SKM-1 (cell line): Measurements from ENCODE around the gene GIT2.
"Not testable (repeated sequence)": the region's sequence is repeated elsewhere in the genome, so short reads cannot be mapped to it uniquely, and the experiment has no call there.

ENCODE experiments used
- DNase-seq: peaks from one replicate; lab custom pipeline; 2025; ENCODE audit not compliant: unreplicated experiment; lab: John Stamatoyannopoulos, UW

The GIT2 gene, protein sequence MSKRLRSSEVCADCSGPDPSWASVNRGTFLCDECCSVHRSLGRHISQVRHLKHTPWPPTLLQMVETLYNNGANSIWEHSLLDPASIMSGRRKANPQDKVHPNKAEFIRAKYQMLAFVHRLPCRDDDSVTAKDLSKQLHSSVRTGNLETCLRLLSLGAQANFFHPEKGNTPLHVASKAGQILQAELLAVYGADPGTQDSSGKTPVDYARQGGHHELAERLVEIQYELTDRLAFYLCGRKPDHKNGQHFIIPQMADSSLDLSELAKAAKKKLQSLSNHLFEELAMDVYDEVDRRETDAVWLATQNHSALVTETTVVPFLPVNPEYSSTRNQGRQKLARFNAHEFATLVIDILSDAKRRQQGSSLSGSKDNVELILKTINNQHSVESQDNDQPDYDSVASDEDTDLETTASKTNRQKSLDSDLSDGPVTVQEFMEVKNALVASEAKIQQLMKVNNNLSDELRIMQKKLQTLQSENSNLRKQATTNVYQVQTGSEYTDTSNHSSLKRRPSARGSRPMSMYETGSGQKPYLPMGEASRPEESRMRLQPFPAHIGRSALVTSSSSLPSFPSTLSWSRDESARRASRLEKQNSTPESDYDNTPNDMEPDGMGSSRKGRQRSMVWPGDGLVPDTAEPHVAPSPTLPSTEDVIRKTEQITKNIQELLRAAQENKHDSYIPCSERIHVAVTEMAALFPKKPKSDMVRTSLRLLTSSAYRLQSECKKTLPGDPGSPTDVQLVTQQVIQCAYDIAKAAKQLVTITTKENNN

DNA sequence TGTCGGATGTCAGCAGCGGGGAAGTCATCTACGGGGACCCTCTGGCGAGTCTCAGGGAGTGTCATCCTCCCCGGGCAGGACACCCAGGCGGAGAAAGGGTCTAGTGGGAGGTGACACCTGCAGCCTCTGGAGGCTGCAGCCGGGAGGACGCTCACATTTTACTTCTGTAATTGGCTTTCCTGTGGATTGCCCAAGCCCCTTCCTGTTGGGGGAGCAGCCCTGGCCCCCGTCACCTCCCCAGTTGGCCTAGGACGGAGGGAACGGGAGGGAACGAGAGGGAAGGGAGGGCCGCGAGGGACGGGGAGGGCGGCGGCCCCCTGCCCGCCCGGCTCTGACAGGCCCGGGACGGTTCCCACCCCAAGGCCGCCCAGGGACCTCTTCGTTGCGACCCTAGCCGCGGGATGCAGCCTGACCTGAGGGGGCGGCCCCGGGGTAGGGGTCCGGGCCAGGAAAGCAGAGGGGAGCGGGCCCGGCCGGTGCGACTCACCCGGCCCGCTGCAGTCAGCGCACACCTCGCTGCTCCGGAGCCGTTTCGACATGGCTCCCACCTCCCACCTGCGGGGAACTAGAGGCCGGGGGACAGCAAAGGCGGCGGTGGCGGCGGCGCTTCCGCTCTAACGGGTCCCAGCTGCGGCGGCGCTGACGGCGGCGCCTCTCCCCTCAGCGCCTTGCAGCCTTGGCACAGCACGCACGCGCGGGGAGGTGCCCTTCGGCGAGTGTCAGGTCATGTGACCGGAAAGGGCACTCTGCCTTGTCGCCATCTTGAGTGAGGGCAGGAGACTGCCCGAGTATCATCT lies at the start of gene GIT2:
TSS of gene GIT2 (minus strand) at position 683 of the 797 bp plus-strand sequence. CDS start at position 539, 144 bp downstream.
- peak; percentile 47 for DNase-seq

DNA sequence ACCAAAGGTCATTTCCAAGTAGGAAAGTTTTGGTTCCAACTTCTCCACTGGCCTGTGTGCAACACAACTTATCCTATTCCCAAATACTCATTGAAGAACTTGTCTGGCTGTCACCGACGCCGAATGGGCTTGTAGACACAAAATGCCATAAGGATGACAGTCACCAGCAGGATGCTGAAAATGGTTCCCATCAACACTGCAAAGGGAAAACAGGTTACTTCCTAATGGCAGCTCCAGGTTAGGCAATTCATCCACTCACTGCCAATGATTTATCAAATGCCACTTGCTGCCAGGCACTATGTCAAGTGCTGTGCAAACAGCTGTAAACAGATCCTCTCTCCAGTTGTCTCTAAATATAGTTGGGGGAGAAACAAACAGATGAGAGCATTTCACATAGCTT lies 46.1 kb upstream of the GIT2 start:
- no peak for DNase-seq

DNA sequence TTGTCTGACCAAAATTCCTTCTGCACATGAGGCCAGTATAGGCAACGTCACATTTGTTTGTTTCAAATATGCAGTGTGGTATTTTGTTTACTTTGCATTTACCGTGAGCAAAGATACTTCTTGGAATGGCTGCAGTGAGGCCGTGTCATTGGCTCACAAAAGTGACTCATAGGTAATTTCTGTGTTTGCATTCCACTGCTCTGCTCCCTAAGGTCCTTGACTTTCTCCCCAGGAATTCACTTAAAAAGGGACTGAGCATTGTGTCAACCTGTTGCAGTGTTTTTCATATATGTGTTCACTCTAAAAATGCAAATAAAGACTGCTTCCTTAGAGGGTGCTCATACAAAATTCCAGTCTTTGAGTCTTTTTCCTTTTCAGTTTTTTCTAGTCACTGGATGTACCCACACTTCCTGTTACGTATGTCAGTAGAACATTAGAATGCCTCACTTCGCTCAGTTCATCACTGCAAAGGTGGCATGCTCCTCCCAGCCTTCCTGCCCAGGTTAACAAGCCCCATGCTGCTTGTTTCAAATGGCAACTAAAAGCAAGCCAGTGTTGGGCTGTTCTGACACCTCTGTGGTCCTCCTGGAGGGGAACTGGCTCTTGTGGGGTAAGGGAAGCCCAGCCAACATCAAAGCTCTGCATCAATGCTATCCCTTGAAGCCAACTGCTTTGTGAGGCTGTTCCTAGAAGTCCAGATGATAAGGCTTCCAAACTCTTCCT lies 43.1 kb upstream of the GIT2 start:
- DNase-seq = no peak

DNA sequence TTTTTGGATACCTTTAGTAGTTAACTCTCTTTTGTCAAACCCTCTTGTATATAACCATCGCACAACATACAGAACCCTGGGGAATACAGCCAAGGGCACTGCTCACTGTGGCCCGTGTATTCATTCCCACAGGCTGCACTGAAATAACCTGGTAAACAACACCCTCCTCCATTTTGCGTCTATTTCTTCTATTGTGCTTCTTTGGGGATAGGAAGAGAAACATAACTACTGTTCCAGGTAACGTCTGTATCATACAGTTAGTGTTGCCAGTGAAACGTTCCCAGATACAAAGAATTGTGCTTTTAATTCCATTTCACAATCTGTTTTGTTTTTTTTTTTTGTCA lies 42.5 kb upstream of the GIT2 start:
- DNase-seq = no peak

DNA sequence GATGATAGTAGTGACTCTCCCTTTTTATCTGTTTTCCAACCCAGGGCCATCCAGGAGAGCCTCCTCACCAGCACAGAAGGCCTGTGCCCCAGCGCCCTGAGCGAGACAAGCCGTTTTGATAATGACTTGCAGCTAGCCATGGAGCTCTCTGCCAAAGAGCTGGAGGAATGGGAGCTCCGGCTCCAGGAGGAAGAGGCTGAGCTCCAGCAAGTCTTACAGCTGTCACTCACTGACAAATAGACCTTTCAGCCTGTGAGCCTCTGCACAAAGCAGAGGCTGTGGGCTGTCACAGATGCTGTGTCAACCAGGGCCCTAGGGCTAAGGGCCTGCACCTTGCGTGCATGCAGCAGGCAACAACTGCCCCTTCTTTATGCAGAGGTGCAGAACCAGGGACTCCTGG lies 41.1 kb upstream of the GIT2 start:
- no peak for DNase-seq

DNA sequence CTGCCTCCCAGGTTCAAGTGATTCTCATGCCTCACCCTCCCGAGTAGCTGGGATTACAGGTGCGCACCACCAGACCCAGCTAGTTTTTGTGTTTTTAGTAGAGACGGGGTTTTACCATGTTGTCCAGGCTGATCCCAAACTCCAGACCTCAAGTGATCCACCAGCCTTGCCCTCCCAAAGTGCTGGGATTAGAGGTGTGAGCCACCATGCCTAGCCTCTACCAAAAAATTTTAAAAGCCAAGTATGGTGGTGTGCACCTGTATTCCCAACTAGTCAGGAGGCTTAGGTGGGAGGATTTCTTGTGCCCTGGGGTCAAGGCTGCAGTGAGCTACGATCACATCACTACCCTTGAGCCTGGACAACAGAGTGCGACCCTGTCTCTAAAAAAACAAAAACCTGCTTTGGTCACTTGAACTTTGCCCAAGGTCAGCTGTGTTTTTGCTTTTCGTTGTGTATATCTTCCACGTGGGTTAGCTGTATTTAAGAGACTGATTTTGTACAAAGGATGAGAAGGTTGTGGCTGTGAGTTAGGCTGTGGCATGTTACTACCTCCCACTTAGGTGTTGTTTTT lies 39.5 kb upstream of the GIT2 start:
- no peak for DNase-seq

DNA sequence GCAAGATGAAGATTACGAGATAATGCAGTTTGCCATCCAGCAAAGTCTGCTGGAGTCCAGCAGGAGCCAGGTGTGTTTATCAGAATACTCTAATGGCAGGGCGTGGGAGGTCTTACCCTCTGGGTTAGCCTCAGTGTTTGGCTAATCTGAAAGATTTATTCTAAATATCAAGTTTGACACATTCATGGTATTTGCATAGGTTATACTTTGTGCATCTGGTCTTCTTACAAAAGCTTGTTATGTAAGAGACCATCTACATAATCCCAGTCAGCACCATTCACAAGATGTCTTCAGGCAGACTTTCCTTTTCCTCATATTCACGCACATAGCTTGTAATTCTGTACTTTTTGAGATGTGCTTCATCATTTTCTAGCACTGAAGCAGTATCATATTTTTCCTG lies 37.7 kb upstream of the GIT2 start:
- no peak for DNase-seq

DNA sequence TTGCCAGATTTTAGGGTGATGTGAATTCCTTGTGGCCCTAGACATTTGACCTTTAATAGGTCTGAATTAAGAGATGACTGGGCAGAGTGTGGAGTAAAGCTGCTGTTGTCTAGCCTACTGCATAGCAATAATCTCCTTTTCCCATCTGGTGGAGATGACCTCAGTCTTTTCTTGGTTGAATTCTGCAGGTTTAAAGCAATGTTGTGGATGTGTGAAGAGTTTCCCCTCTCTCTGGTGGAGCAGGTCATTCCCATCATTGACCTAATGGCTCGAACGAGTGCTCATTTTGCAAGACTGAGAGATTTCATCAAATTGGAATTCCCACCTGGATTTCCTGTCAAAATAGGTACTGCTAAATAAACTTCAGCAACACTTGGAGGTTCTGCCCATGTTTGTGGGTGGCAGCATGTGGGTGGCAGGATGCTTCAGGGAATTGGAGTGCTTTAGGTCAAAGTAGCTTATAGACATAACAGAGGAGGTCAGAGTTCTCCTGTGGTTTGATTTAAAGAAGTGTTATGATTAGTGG lies 33.2 kb upstream of the GIT2 start:
- DNase-seq = no peak

DNA sequence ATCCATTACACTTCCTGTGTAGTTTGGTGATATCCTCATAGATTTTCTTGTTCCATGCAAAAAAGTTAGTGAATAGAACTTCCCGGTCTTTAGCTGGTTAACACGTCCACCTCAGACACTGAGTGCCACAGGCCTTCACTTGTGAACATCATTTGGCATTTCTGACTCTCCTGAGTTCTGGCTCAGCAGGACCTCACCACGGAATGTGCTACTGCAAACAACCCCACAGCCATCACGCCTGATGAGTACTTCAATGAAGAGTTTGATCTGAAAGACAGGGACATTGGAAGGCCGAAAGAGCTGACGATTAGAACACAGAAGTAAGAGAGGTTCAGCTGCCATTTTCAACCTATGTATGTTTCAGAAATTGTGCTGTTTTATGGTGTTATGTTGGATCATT lies 32.2 kb upstream of the GIT2 start:
- DNase-seq = no peak

DNA sequence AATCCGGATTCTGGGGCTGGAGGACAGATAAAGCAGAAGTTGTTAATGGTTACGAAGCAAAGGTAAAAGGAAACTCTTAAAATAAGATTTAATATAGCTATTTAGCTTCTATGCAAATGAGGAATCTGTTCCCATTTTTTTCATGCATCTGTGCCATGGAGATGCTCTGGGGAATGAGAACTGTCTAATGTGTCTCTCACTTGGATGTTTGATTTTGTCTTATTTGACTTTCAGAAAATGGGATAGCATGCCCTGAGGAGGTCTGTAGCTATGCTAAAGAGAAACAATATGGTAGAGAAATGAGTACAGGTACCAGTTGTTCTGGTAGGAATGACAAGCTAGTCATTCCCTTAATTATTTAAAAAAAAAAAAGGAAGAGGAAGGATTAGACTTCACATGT lies 27.9 kb upstream of the GIT2 start:
- no peak for DNase-seq

DNA sequence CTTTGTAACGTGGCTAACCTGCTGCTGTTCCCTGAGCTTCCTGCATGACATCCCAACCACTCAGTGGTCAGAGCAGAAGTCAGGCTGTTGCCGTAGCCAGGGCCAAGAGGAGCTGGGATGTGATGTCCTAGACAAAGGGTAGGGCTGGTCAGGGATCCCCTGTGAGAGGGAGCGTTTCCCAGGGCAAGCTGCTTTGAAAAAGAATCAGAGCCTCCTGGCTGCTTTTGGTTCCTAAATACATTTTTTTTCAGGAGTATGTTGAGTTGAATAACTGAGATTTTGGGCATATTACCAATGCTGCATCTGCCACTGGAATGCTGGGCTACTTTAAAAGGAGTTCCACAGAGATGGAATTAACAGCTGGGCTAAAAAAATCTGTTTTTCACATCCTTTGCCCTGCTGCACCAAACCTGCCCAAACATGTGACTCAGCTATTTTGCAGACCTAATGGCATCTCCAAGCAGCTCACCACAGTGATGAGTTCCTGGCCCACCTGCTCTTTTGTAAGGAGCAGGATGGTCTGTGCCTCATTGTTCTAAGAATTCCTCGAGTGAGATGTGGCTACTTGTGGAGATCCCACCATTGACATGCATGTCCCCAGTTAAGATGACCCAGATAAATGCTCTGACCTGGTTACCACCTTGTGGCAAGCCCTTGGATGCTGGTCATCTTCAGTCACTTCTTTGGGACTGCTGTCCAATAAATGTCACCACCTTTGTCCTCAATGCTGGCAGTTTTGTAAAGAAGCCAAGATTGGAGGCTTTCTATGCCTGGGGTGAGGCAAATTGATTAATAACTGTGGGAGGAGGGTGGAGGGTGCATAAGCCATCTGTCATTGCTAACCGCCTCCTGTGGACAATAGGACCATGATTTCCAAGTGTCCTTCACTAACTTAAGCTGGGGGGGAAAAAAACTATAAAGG lies 27.2 kb upstream of the GIT2 start:
- no peak for DNase-seq

DNA sequence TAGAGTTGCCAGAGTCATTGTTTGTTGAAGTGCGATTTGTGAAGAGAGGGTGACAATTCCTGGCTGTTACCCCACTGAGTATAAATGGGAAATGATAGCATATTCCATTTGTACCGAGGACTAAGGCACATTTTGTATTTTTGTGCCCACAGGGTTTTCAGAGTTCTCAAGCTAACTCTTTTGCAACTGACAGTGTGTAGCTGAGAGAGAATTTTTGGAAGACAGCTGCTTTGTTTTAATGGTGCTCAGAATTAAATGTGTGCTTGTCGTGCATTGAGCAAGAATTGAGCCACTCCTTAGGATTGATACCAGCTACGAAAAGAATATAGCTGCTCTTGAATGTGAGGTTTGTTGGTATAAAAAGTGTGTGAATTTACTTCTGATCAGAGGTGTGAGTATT lies 24.8 kb upstream of the GIT2 start:
- no peak for DNase-seq

DNA sequence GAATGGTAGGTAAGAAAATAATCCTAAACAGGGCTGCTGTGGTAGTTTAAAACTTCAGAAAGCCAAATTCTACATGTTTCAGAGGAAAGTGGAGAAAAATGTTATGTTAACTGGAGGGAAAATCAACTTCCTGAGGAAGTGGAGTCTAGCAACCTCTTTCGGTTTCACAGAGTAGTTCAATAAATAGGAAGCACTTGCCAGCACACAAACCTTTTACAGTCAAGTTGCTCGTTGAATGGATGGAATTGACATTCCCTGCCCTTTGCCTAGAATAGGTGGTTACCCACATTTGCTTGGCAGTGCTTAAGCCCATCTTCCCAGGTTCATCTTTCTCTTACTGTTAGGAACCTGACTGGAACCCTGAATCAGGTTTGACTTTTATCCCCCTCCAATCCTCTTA lies 19.0 kb upstream of the GIT2 start:
- no peak for DNase-seq

DNA sequence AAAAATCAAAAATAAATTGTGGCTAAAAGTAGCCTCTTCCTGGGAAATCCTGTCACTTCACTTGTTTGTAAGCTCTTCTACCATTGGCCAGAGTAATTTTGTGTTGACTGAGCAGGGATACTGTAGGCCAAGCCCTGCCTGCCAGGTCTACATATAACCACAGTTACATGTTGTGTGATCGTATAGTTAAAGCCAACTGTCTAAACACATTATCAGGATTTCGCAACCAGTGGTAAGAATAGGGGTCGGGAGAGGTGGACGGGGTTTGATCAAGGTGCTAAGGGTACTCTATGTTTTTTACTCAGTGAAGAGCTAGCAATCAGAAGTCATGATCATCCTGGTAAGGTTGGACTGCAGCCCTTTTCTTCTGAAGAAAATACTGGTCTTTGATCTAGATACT lies 16.5 kb upstream of the GIT2 start:
- no peak for DNase-seq

DNA sequence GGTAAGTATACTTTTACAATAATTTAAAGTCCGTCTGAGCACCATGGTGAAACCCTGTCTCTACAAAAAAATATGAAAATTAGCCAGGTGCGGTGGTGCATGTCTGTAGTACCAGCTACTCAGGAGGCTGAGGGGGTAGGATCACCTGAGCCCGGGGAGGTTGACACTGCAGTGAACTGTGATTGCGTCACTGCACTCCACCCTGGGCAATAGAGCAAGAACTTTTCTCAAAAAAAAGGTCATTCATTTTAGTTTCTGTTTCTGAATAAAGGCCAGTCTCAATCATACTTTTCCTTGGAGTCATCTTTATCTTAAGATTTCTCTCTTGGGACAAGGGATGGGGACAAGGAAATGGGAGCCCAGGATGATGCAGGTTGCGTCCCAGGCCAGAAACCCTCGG lies 16.0 kb upstream of the GIT2 start:
- DNase-seq = no peak

DNA sequence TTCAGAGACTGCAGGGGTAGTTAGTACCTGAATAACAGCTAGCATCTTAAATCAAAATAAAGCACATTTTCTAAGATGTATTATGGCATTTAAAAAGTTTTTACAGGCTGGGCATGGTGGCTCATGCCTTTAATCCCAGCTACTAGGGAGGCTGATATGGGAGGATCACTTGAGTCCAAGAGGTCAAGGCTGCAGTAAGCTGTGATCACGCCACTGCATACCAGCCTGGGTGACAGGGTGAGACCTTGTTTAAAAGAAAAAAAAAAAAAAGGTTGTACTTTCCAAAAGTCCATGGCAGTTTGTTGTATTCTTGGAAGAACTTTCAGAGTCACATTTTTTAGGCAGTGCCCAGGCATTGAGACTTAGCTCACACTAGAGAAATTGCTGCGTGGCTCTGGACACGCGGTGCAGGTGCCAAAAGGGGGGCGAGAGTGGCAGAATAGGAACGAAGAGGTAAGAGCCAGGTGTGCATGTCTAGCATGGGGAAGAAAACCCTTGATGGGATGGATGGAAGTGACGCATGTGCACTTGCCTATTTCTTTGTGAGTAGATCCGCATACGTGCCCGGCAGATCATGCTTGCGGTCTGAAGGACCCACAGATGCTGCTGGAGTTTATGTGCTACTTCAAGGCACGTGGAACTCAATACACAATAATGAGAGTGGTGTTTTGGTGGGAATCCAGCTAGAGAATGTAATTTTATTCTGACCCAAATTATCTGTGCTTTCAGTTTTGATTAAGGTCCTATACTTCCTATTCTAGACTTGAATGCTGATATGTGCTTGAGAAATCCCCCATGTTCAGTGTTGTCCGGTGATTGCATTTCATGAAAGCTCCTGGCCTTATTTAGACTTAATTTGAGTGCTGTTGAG lies 14.9 kb upstream of the GIT2 start:
- DNase-seq = no peak

DNA sequence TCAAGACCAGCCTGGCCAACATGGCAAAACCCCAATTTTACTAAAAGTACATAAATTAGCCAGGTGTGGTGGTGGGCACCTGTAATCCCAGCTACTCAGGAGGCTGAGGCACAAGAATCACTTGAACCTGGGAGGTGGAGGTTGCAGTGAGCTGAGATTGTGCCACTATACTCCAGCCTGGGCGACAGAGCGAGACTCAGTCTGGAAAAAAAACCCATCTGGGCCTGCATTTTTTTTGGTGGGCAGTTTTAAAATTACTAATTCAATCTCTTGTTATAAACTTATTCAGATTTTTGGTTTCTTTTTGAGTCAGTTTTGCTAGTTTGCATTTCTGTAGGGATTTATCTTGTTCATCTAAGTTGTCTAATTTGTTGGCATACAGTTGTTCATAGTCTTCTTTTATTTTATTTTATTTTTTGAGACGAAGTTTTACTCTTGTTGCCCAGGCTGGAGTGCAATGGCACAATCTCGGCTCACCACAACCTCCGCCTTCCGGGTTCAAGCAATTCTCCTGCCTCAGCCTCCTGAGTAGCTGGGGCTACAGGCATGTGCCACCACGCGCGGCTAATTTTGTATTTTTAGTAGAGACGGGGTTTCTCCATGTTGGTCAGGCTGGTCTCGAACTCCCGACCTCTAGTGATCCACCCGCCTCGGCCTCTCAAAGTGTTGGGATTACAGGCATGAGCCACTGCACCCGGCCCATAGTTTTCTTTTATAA lies 12.7 kb upstream of the GIT2 start:
- not testable (repeated sequence) for DNase-seq

DNA sequence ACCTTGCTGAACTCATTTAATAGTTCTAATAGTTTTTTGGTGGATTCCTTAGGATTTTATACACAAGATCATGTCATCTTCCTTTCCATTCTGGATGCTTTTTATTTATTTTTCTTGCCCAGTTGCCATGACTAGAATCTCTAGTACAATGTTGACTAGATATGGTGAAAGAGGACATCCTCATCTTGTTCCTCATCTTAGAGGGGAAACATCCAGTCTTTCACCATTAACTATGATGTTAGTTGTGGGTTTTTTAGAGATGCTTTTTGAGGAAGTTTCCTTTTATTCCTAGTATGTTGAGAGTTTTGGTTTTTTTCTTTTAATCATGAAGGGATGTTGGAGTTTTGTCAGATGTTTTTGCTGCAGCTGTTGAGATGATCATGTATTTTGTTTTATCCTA lies 11.7 kb upstream of the GIT2 start:
- peak; percentile 50 for DNase-seq
